ENCODE results near the gene LRRC8C.
A peak's percentile ranks its signal among the peaks of the same experiment; 100 is the strongest.

LRRC8C gene

GRCh38 chr1:89761901-89762300 is 129.0 kb downstream of the LRRC8C start:
- H3K9ac ChIP-seq (ENCODE audit: low read depth, low read length): no peak overlapping the region
- no peak for ATAC-seq (ENCODE audit: insufficient read depth, low read depth)
- no peaks in the 10 kb centered on the region for H4K20me1 ChIP-seq (ENCODE audit: insufficient read depth, low read length)

GRCh38 chr1:89762386-89762778 is 129.5 kb downstream of the LRRC8C start:
- H3K79me2 ChIP-seq (ENCODE audit: insufficient read depth, low read length): no peaks in the 10 kb centered on the region
- no peak overlapping the region for H3K4me3 ChIP-seq (ENCODE audit: low read depth in 1 of 2, low read length in 2 of 2)
- H3K4me1 ChIP-seq (ENCODE audit: insufficient read depth, low read length): peaks cover 40% of the 10 kb centered on the region
- H2AFZ ChIP-seq (ENCODE audit: low read depth, low read length): peak overlapping the region; percentile 93
- ATAC-seq (ENCODE audit: insufficient read depth, low read depth): no peak
- H3K27me3 ChIP-seq (ENCODE audit: insufficient read depth, low read length, poor library complexity): no peaks in the 10 kb centered on the region
- TF ChIP-seq CTCF (IDR thresholded peaks at IDR 0.05; ENCODE audit: borderline replicate concordance, extremely low read depth, low read length, poor library complexity, severe bottlenecking) (no peak), EZH2 (IDR thresholded peaks at IDR 0.05; ENCODE audit: borderline replicate concordance, low read depth, low read length, severe bottlenecking) (no peak)
- no peak for DNase-seq
- H3K4me2 ChIP-seq (ENCODE audit: insufficient read depth, low read length): peak overlapping the region; percentile 86; the same call in 1 of the 2 replicates
- no peaks in the 10 kb centered on the region for H3K9me3 ChIP-seq (ENCODE audit: insufficient read depth, low read length, severe bottlenecking)
- no peaks in the 10 kb centered on the region for H3K36me3 ChIP-seq (ENCODE audit: insufficient read depth, low read length)
- no peak overlapping the region for H3K27ac ChIP-seq (ENCODE audit: low read length)
- H3K9ac ChIP-seq (ENCODE audit: low read depth, low read length): peak overlapping the region; percentile 45
- H4K20me1 ChIP-seq (ENCODE audit: insufficient read depth, low read length): no peaks in the 10 kb centered on the region

More at GRCh38 chr1:89761901-89762300, 129.0 kb downstream of the LRRC8C start:
- no peaks in the 10 kb centered on the region for H3K79me2 ChIP-seq (ENCODE audit: insufficient read depth, low read length)
- H3K36me3 ChIP-seq (ENCODE audit: insufficient read depth, low read length): no peaks in the 10 kb centered on the region
- no peak overlapping the region for H3K4me2 ChIP-seq (ENCODE audit: insufficient read depth, low read length)
- H2AFZ ChIP-seq (ENCODE audit: low read depth, low read length): peak overlapping the region; percentile 9; the same call in 1 of the 2 replicates
- TF ChIP-seq EZH2 (IDR thresholded peaks at IDR 0.05; ENCODE audit: borderline replicate concordance, low read depth, low read length, severe bottlenecking) (no peak), CTCF (IDR thresholded peaks at IDR 0.05; ENCODE audit: borderline replicate concordance, extremely low read depth, low read length, poor library complexity, severe bottlenecking) (no peak)
- DNase-seq: no peak
- H3K27ac ChIP-seq (ENCODE audit: low read length): no peak overlapping the region
- peaks cover 45% of the 10 kb centered on the region for H3K4me1 ChIP-seq (ENCODE audit: insufficient read depth, low read length)
- H3K4me3 ChIP-seq (ENCODE audit: low read depth in 1 of 2, low read length in 2 of 2): no peak overlapping the region
- H3K27me3 ChIP-seq (ENCODE audit: insufficient read depth, low read length, poor library complexity): no peaks in the 10 kb centered on the region
- H3K9me3 ChIP-seq (ENCODE audit: insufficient read depth, low read length, severe bottlenecking): no peaks in the 10 kb centered on the region

DNA sequence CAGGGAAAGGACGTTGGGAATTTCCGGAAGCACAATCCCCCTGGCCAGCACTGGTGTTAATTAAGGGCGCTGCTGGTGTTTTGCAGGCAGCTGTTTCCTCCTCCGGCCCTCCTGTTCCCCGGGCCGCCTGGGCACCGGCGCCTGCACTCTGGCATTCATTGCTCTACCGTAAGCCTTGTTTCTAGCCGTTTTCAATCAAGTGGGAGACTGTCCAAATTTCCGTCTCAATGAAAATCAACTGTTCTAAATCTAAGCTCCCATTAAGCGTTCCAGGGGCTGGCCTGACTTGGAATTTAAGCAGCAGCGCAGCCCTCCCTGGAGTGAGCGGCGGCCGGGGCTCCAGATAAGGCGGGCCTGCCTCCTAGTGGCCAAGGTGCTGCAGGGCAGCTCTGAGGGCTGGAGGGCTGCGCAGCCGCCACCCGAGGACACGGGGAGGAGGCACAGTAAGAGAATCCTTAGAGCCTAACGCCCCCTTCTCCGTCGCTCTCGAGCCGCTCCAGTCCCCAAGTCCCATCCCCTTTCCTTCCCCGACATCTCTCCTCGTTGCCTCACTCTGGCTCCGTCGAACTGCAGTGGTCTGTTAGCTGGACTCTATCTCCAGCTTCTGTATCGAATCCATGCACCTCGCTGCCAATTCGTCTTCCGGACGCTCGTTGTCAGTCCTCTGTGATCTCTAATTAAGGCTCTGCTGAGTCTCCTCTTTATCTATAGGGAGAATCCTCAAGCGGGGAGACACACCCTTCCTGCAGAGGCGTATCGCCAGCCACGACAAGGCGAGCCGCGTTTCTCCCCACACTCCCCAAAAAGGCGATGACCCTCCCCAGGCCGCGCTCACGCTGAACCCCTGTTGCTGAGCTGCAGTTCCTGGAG is 130.1 kb downstream of the LRRC8C start:
- H3K27me3 ChIP-seq (ENCODE audit: insufficient read depth, low read length, poor library complexity): no peaks in the 10 kb centered on the region
- H3K4me1 ChIP-seq (ENCODE audit: insufficient read depth, low read length): peaks cover 34% of the 10 kb centered on the region
- H3K4me2 ChIP-seq (ENCODE audit: insufficient read depth, low read length): peak overlapping the region; percentile 86
- peak overlapping the region; percentile 45 for H3K9ac ChIP-seq (ENCODE audit: low read depth, low read length)
- peak overlapping the region; percentile 93 for H2AFZ ChIP-seq (ENCODE audit: low read depth, low read length)
- H3K9me3 ChIP-seq (ENCODE audit: insufficient read depth, low read length, severe bottlenecking): no peaks in the 10 kb centered on the region
- H3K79me2 ChIP-seq (ENCODE audit: insufficient read depth, low read length): no peaks in the 10 kb centered on the region
- TF ChIP-seq EZH2 (IDR thresholded peaks at IDR 0.05; ENCODE audit: borderline replicate concordance, low read depth, low read length, severe bottlenecking) (no peak), CTCF (IDR thresholded peaks at IDR 0.05; ENCODE audit: borderline replicate concordance, extremely low read depth, low read length, poor library complexity, severe bottlenecking) (peak; percentile 100)
- H3K36me3 ChIP-seq (ENCODE audit: insufficient read depth, low read length): no peaks in the 10 kb centered on the region
- DNase-seq (peak; percentile 87), ATAC-seq (ENCODE audit: insufficient read depth, low read depth) (peak; percentile 100)
- peak overlapping the region in 1 of 2 experiments; percentile 53; a peak in 2 of 4 replicates for H3K4me3 ChIP-seq (ENCODE audit: low read depth in 1 of 2, low read length in 2 of 2)
- H4K20me1 ChIP-seq (ENCODE audit: insufficient read depth, low read length): no peaks in the 10 kb centered on the region
- H3K27ac ChIP-seq (ENCODE audit: low read length): peak overlapping the region; percentile 43; the same call in 1 of the 2 replicates
